A673 (cell line): ENCODE data around the gene ANKRD44.

ENCODE experiments used
- EZH2 ChIP-seq: fragments of 200-600 bp; sonication (generic); IDR thresholded peaks from 2 replicates; pipeline ENCODE4 v1.6.1; 2017; ENCODE audit warnings: borderline replicate concordance, low read depth, mild to moderate bottlenecking, mixed read lengths, antibody characterized with exemption, low read length; ENCODE audit not compliant: poor library complexity, severe bottlenecking
- TF ChIP-seq, protein P1 (sequence below): fragments of 300-800, 200-600 bp; sonication (generic); conservative IDR thresholded peaks from 2 replicates; pipeline ENCODE4 v1.5.1; 2017; ENCODE audit warnings: low read depth, mild to moderate bottlenecking, antibody characterized with exemption, low read length, moderate library complexity, mixed read lengths

- TF ChIP-seq, protein P1, sequence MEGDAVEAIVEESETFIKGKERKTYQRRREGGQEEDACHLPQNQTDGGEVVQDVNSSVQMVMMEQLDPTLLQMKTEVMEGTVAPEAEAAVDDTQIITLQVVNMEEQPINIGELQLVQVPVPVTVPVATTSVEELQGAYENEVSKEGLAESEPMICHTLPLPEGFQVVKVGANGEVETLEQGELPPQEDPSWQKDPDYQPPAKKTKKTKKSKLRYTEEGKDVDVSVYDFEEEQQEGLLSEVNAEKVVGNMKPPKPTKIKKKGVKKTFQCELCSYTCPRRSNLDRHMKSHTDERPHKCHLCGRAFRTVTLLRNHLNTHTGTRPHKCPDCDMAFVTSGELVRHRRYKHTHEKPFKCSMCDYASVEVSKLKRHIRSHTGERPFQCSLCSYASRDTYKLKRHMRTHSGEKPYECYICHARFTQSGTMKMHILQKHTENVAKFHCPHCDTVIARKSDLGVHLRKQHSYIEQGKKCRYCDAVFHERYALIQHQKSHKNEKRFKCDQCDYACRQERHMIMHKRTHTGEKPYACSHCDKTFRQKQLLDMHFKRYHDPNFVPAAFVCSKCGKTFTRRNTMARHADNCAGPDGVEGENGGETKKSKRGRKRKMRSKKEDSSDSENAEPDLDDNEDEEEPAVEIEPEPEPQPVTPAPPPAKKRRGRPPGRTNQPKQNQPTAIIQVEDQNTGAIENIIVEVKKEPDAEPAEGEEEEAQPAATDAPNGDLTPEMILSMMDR = no peak
- TF ChIP-seq EZH2 = no peak
Measured at GRCh38 chr2:196941398-196942078, 369.0 kb downstream of the ANKRD44 start.
